H9 (cell line): ENCODE measurements around the gene PLXNA4. TPM values are rescaled to one million over a fixed set of nuclear protein-coding genes. Genes with fewer than 3 reads are reported as not detected.

ENCODE experiments used
- DNase-seq: peaks from one replicate; pipeline ENCODE4 v3.0.0-alpha.2; 2017
- H2AFZ ChIP-seq: one replicate; pipeline ENCODE4 v1.6.1; 2013; ENCODE audit warnings: mild to moderate bottlenecking, low read length, control low read depth, moderate library complexity
- H2AK5ac ChIP-seq: 2 replicates; pipeline ENCODE4 v1.6.1; 2013; ENCODE audit warnings: low read length, control low read depth, mixed read lengths; ENCODE audit not compliant: insufficient read length
- H2BK120ac ChIP-seq: one replicate; pipeline ENCODE4 v1.6.1; 2013; ENCODE audit warnings: low read depth, mild to moderate bottlenecking, low read length, control low read depth, inconsistent platforms; ENCODE audit not compliant: poor library complexity, severe bottlenecking
- H2BK12ac ChIP-seq: 2 replicates; pipeline ENCODE4 v1.6.1; 2013; ENCODE audit warnings: low read length, control low read depth, mixed read lengths, low read depth; ENCODE audit not compliant: insufficient read length
- H2BK15ac ChIP-seq: 2 replicates; pipeline ENCODE4 v1.6.1; 2013; ENCODE audit warnings: low read depth, low read length, control low read depth
- H2BK20ac ChIP-seq: one replicate; pipeline ENCODE4 v1.6.1; 2013; ENCODE audit warnings: low read depth, mild to moderate bottlenecking, low read length, control low read depth, inconsistent platforms; ENCODE audit not compliant: poor library complexity, severe bottlenecking
- H2BK5ac ChIP-seq: 2 replicates; pipeline ENCODE4 v1.6.1; 2013; ENCODE audit warnings: low read length, control low read depth, mixed read lengths; ENCODE audit not compliant: insufficient read length
- H3K14ac ChIP-seq: 2 replicates; pipeline ENCODE4 v1.6.1; 2013; ENCODE audit warnings: low read length, control low read depth; ENCODE audit not compliant: insufficient read depth
- H3K18ac ChIP-seq: 2 replicates; pipeline ENCODE4 v1.6.1; 2013; ENCODE audit warnings: low read depth, mild to moderate bottlenecking, mixed read lengths, low read length, control low read depth; ENCODE audit not compliant: insufficient read length
- H3K23ac ChIP-seq: 2 replicates; pipeline ENCODE4 v1.6.1; 2013; ENCODE audit warnings: low read length, control low read depth, mixed read lengths, low read depth; ENCODE audit not compliant: insufficient read length
- H3K23me2 ChIP-seq: 2 replicates; pipeline ENCODE4 v1.6.1; 2013; ENCODE audit warnings: low read depth, mild to moderate bottlenecking, mixed read lengths, low read length, control low read depth; ENCODE audit not compliant: insufficient read length, poor library complexity, severe bottlenecking
- H3K27ac ChIP-seq: 2 replicates; pipeline ENCODE4 v1.5.1; 2013; ENCODE audit warnings: low read length, control low read depth, mixed read lengths, low read depth; ENCODE audit not compliant: insufficient read length
- H3K27me3 ChIP-seq: 2 replicates; pipeline ENCODE4 v1.6.1; 2013; ENCODE audit warnings: low read length, control low read depth, inconsistent platforms; ENCODE audit not compliant: insufficient read depth
- H3K4ac ChIP-seq: 2 replicates; pipeline ENCODE4 v1.6.1; 2013; ENCODE audit warnings: low read depth, mild to moderate bottlenecking, control low read depth, inconsistent platforms, low read length, moderate library complexity
- H3K4me1 ChIP-seq: 2 replicates; pipeline ENCODE4 v1.6.1; 2013; ENCODE audit warnings: low read length, control low read depth, inconsistent platforms; ENCODE audit not compliant: insufficient read depth
- H3K4me2 ChIP-seq: 2 replicates; pipeline ENCODE4 v1.6.1; 2013; ENCODE audit warnings: low read length, control low read depth, mixed read lengths; ENCODE audit not compliant: insufficient read length, insufficient read depth
- H3K56ac ChIP-seq: 2 replicates; pipeline ENCODE4 v1.6.1; 2013; ENCODE audit warnings: low read depth, mild to moderate bottlenecking, mixed read lengths, low read length, control low read depth; ENCODE audit not compliant: insufficient read length
- H3K79me1 ChIP-seq: 2 replicates; pipeline ENCODE4 v1.6.1; 2013; ENCODE audit warnings: low read depth, mild to moderate bottlenecking, moderate library complexity, low read length, control low read depth, inconsistent platforms; ENCODE audit not compliant: insufficient read depth, poor library complexity, severe bottlenecking
- H3K79me2 ChIP-seq: 2 replicates; pipeline ENCODE4 v1.6.1; 2013; ENCODE audit warnings: low read length, control low read depth, inconsistent platforms; ENCODE audit not compliant: insufficient read depth
- H3K9ac ChIP-seq: 2 replicates; pipeline ENCODE4 v1.6.1; 2013; ENCODE audit warnings: low read length, control low read depth, mixed read lengths; ENCODE audit not compliant: insufficient read length; ENCODE audit errors: extremely low read depth
- H3K9me3 ChIP-seq: one replicate; pipeline ENCODE4 v1.6.1; 2013; ENCODE audit warnings: low read depth, low read length, inconsistent platforms; ENCODE audit not compliant: control insufficient read depth
- H3T11ph ChIP-seq: one replicate; pipeline ENCODE4 v1.6.1; 2013; ENCODE audit warnings: mild to moderate bottlenecking, low read length, control low read depth, inconsistent platforms
- H4K20me1 ChIP-seq: one replicate; pipeline ENCODE4 v1.6.1; 2013; ENCODE audit not compliant: control insufficient read depth, insufficient read length, insufficient read depth
- H4K5ac ChIP-seq: 2 replicates; pipeline ENCODE4 v1.6.1; 2013; ENCODE audit warnings: low read depth, mild to moderate bottlenecking, mixed read lengths, low read length, control low read depth; ENCODE audit not compliant: insufficient read length
- H4K8ac ChIP-seq: replicated peaks from 2 replicates; pipeline ENCODE4 v1.6.1; 2013; ENCODE audit warnings: low read length, control low read depth, mixed read lengths, low read depth; ENCODE audit not compliant: insufficient read length
- H4K91ac ChIP-seq: 2 replicates; pipeline ENCODE4 v1.6.1; 2013; ENCODE audit warnings: low read depth, mild to moderate bottlenecking, moderate library complexity, mixed read lengths, low read length, control low read depth; ENCODE audit not compliant: insufficient read length
- H3K27ac Mint-ChIP-seq, 3 experiments: 2 replicates in 2 of 3; 3 replicates in 1 of 3; pipeline ENCODE4 v1.8.0; 2020 to 2021; ENCODE audit warnings: mixed read lengths in 3 of 3, mild to moderate bottlenecking in 1 of 3, moderate library complexity in 1 of 3
- H3K27me3 Mint-ChIP-seq: 2 replicates; pipeline ENCODE4 v1.8.0; 2021; ENCODE audit warnings: low read depth, mild to moderate bottlenecking, moderate library complexity, mixed read lengths
- H3K36me3 Mint-ChIP-seq, 3 experiments: 2 replicates in 2 of 3; 3 replicates in 1 of 3; pipeline ENCODE4 v1.8.0; 2020 to 2021; ENCODE audit warnings: low read depth in 3 of 3, mixed read lengths in 3 of 3; ENCODE audit not compliant: insufficient read depth in 1 of 3
- H3K4me1 Mint-ChIP-seq, 2 experiments: 2 replicates each; pipeline ENCODE4 v1.8.0; 2020; ENCODE audit warnings: mixed read lengths in 2 of 2
- H3K4me3 Mint-ChIP-seq, 2 experiments: 2 replicates in 1 of 2; 3 replicates in 1 of 2; pipeline ENCODE4 v1.8.0; 2020 to 2021; ENCODE audit warnings: mild to moderate bottlenecking in 2 of 2, mixed read lengths in 2 of 2, moderate library complexity in 1 of 2
- H3K9me3 Mint-ChIP-seq, 2 experiments: 2 replicates in 1 of 2; 3 replicates in 1 of 2; pipeline ENCODE4 v1.8.0; 2020; ENCODE audit warnings: mild to moderate bottlenecking in 2 of 2, mixed read lengths in 2 of 2, moderate library complexity in 1 of 2
- WGBS: extraction: QIAGEN DNeasy Blood & Tissue Kit; methylation state at CpG from one replicate; pipeline ENCODE4 v1.1.7; 2013; ENCODE audit warnings: missing lambda C conversion rate, low lambda C conversion rate, mixed read lengths; ENCODE audit not compliant: insufficient read length; ENCODE audit errors: extremely low coverage; 5-methylcytosine and 5-hydroxymethylcytosine counted together
- total RNA-seq: library from RNA; stranded (reverse); gene quantifications from 2 replicates; pipeline ENCODE4 v1.2.1, GENCODE V29; 2021
- TF ChIP-seq, protein P1 (sequence below): fragments of 200-600 bp; sonication (generic); conservative IDR thresholded peaks from 3 replicates; pipeline ENCODE4 v1.8.0; 2021; ENCODE audit warnings: antibody characterized with exemption, mild to moderate bottlenecking

Gene PLXNA4
- total RNA-seq, 1 experiment from 2014 or later: 0.35 TPM

DNA sequence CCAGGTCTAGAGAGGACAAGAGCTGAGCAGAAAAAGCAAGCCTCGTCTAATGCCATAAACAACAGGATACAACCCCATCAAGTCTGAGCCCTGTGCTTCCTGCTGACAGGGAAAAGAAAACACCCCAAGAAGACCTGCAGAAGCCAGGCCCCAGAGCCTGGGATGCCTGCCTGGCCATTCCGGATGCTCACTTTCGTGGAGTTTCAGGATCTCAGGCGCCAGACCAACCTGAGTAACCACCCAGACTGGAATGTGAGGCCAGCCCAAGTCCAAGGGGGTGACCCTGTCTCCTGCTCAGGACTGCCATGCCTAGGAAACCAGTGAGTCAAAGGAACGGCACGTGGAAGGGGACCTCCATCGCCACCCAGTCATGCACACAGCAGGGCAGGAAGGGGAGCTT lies 74.3 kb downstream of the PLXNA4 start:
- H2BK20ac ChIP-seq: no peak overlapping the region
- no peak overlapping the region for H3K4me2 ChIP-seq
- no peak overlapping the region for H3K4ac ChIP-seq
- no peaks in the 10 kb centered on the region for H3K79me1 ChIP-seq
- WGBS: no CpG with 5 or more reads among the region's 7 CpGs
- no peak overlapping the region for H2BK120ac ChIP-seq
- H3K27ac ChIP-seq: no peak overlapping the region
- no peak for DNase-seq
- H3K27me3 Mint-ChIP-seq: peaks cover 12% of the 10 kb centered on the region; the same call in 1 of the 2 replicates
- no peak overlapping the region for H4K5ac ChIP-seq
- no peak overlapping the region for H4K91ac ChIP-seq
- H4K8ac ChIP-seq: no peak overlapping the region
- H3K56ac ChIP-seq: no peak overlapping the region
- H3K4me3 Mint-ChIP-seq: no peak overlapping the region
- no peaks in the 10 kb centered on the region for H4K20me1 ChIP-seq
- no peak overlapping the region for H2AK5ac ChIP-seq
- H3K79me2 ChIP-seq: no peaks in the 10 kb centered on the region
- H3K27me3 ChIP-seq: no peaks in the 10 kb centered on the region
- TF ChIP-seq, protein P1, sequence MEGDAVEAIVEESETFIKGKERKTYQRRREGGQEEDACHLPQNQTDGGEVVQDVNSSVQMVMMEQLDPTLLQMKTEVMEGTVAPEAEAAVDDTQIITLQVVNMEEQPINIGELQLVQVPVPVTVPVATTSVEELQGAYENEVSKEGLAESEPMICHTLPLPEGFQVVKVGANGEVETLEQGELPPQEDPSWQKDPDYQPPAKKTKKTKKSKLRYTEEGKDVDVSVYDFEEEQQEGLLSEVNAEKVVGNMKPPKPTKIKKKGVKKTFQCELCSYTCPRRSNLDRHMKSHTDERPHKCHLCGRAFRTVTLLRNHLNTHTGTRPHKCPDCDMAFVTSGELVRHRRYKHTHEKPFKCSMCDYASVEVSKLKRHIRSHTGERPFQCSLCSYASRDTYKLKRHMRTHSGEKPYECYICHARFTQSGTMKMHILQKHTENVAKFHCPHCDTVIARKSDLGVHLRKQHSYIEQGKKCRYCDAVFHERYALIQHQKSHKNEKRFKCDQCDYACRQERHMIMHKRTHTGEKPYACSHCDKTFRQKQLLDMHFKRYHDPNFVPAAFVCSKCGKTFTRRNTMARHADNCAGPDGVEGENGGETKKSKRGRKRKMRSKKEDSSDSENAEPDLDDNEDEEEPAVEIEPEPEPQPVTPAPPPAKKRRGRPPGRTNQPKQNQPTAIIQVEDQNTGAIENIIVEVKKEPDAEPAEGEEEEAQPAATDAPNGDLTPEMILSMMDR: no peak
- H3K36me3 Mint-ChIP-seq: no peaks in the 10 kb centered on the region
- no peak overlapping the region for H2AFZ ChIP-seq
- no peak overlapping the region for H3K23ac ChIP-seq
- H3T11ph ChIP-seq: no peak overlapping the region
- H3K9ac ChIP-seq: no peak overlapping the region
- no peaks in the 10 kb centered on the region for H3K9me3 Mint-ChIP-seq
- H2BK15ac ChIP-seq: no peak overlapping the region
- H3K23me2 ChIP-seq: no peaks in the 10 kb centered on the region
- H3K4me1 ChIP-seq: no peaks in the 10 kb centered on the region
- no peak overlapping the region for H3K18ac ChIP-seq
- H3K4me1 Mint-ChIP-seq: peaks cover 4% of the 10 kb centered on the region in 2 experiments; a peak in 3 of 4 replicates
- H2BK12ac ChIP-seq: no peak overlapping the region
- H3K27ac Mint-ChIP-seq: no peak overlapping the region
- no peaks in the 10 kb centered on the region for H3K9me3 ChIP-seq
- H3K14ac ChIP-seq: no peak overlapping the region; the same call in 1 of the 2 replicates
- H2BK5ac ChIP-seq: no peak overlapping the region
